Activated CD4-positive, alpha-beta T cell treated with anti-CD3 and anti-CD28 coated beads for 48 hours (primary cell): ENCODE measurements around the gene CD58.
A peak's percentile ranks its signal among the peaks of the same experiment; 100 is the strongest.

Experiments
- DNase-seq: peaks from one replicate; pipeline ENCODE4 v3.0.0-alpha.2; 2020

Gene CD58

GRCh38 chr1:116507631-116508030 lies 63.2 kb downstream of the CD58 start:
- DNase-seq = no peak

- DNase-seq = no peak
Measured at GRCh38 chr1:116506132-116507004, 64.5 kb downstream of the CD58 start.

GRCh38 chr1:116504308-116505156 lies 66.3 kb downstream of the CD58 start:
- peak; percentile 82 for DNase-seq

- peak; percentile 31 for DNase-seq
Measured at GRCh38 chr1:116503546-116504307, 67.1 kb downstream of the CD58 start.

- DNase-seq = no peak
Measured at GRCh38 chr1:116502671-116503314, 68.0 kb downstream of the CD58 start.

GRCh38 chr1:116501870-116502244 lies 69.0 kb downstream of the CD58 start:
- no peak for DNase-seq

- no peak for DNase-seq
Measured at GRCh38 chr1:116501125-116501869, 69.5 kb downstream of the CD58 start.

GRCh38 chr1:116498789-116499628 lies 71.8 kb downstream of the CD58 start:
- peak; percentile 57 for DNase-seq

GRCh38 chr1:116497656-116498055 lies 73.2 kb downstream of the CD58 start:
- no peak for DNase-seq

GRCh38 chr1:116496898-116497297 lies 73.9 kb downstream of the CD58 start:
- DNase-seq = no peak

- no peak for DNase-seq
Measured at GRCh38 chr1:116496380-116496779, 74.4 kb downstream of the CD58 start.

GRCh38 chr1:116495535-116495934 lies 75.3 kb downstream of the CD58 start:
- no peak for DNase-seq

GRCh38 chr1:116494745-116495144 lies 76.1 kb downstream of the CD58 start:
- no peak for DNase-seq

- no peak for DNase-seq
Measured at GRCh38 chr1:116494353-116494692, 76.5 kb downstream of the CD58 start.

GRCh38 chr1:116493484-116494352 lies 77.1 kb downstream of the CD58 start:
- no peak for DNase-seq

- no peak for DNase-seq
Measured at GRCh38 chr1:116493036-116493435, 77.8 kb downstream of the CD58 start.

GRCh38 chr1:116492358-116492811 lies 78.4 kb downstream of the CD58 start:
- no peak for DNase-seq

GRCh38 chr1:116491700-116492357 lies 79.0 kb downstream of the CD58 start:
- no peak for DNase-seq

GRCh38 chr1:116490588-116490987 lies 80.2 kb downstream of the CD58 start:
- DNase-seq = no peak
